ENCODE measurements around the gene CHTOP.

Gene CHTOP

DNA sequence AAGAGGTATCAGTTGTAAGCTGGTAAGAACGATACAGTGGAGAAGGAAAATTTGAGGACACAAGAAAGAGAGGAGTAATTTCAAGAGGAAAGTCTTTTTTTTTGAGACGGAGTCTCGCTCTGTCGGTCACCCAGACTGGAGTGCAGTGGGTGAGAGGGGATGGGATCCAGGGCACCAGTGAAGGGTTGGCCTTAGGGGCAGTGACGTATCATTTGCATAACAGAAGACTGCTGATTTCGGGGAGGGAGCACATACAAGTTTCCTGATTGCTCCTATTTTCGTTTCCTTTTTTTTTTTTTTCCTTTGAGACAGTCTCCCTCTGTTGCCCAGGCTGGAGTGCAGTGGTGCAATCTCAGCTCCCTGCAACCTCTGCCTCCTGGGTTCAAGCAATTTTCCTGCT is 10.8 kb upstream of the CHTOP start:
- Histone ChIP-seq H2AFZ (ENCODE audit: low read depth) (no peak overlapping the region), H3K9ac (no peak overlapping the region), H3K4me2 (no peak overlapping the region), H3K4me3 (IDR thresholded peaks at IDR 0.05; ENCODE audit: insufficient read depth, low read depth, low read length) (no peak overlapping the region), H4K20me1 (ENCODE audit: insufficient read depth) (no peaks in the 10 kb centered on the region), H3K4me1 (ENCODE audit: low read depth, poor library complexity, severe bottlenecking) (no peaks in the 10 kb centered on the region), H3K36me3 (ENCODE audit: insufficient read depth) (no peaks in the 10 kb centered on the region), H3K79me2 (ENCODE audit: insufficient read depth, low read depth) (no peaks in the 10 kb centered on the region), H3K27me3 (ENCODE audit: insufficient read depth, low read depth) (no peaks in the 10 kb centered on the region), H3K27ac (no peak overlapping the region)
- TF ChIP-seq, protein P1, sequence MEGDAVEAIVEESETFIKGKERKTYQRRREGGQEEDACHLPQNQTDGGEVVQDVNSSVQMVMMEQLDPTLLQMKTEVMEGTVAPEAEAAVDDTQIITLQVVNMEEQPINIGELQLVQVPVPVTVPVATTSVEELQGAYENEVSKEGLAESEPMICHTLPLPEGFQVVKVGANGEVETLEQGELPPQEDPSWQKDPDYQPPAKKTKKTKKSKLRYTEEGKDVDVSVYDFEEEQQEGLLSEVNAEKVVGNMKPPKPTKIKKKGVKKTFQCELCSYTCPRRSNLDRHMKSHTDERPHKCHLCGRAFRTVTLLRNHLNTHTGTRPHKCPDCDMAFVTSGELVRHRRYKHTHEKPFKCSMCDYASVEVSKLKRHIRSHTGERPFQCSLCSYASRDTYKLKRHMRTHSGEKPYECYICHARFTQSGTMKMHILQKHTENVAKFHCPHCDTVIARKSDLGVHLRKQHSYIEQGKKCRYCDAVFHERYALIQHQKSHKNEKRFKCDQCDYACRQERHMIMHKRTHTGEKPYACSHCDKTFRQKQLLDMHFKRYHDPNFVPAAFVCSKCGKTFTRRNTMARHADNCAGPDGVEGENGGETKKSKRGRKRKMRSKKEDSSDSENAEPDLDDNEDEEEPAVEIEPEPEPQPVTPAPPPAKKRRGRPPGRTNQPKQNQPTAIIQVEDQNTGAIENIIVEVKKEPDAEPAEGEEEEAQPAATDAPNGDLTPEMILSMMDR (conservative IDR thresholded peaks at IDR 0.05; ENCODE audit: low read depth, low read length) = no peak

DNA sequence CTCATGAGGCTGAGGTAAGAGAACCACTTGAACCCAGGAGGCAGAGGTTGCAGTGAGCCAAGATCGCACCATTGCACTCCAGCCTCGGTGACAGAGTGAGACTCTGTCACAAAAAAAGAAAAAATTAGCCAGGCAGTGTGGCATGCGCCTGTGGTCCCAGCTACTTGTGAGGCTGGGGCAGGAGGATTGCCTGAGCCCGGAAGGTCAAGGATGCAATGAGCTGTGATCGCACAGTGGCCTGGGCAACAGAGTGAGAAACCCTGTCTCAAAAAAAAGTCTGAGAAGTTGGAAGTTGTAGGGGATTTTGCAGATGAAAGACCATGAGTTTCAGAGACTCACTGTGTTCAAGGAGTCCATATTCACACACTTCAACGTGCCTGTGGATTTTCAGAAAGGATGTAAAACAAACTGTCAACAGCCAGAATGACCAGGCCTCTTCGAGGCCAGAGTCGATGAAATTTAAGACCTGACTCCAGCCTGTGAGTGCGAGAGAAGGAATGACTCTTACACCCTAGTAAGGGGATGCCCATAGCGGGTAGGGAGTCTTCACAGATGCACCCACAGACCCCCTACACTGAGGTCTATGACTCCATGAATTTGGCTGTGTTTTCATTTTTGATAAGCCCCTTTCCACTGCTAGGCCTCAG is 8.8 kb upstream of the CHTOP start:
- Histone ChIP-seq H4K20me1 (ENCODE audit: insufficient read depth) (no peaks in the 10 kb centered on the region), H3K79me2 (ENCODE audit: insufficient read depth, low read depth) (no peaks in the 10 kb centered on the region), H3K4me3 (IDR thresholded peaks at IDR 0.05; ENCODE audit: insufficient read depth, low read depth, low read length) (no peak overlapping the region), H3K36me3 (ENCODE audit: insufficient read depth) (no peaks in the 10 kb centered on the region), H3K4me2 (no peak overlapping the region), H3K4me1 (ENCODE audit: low read depth, poor library complexity, severe bottlenecking) (no peaks in the 10 kb centered on the region), H3K27ac (no peak overlapping the region), H2AFZ (ENCODE audit: low read depth) (no peak overlapping the region), H3K27me3 (ENCODE audit: insufficient read depth, low read depth) (no peaks in the 10 kb centered on the region), H3K9ac (no peak overlapping the region)
- TF ChIP-seq, protein P1 (conservative IDR thresholded peaks at IDR 0.05; ENCODE audit: low read depth, low read length) = no peak

DNA sequence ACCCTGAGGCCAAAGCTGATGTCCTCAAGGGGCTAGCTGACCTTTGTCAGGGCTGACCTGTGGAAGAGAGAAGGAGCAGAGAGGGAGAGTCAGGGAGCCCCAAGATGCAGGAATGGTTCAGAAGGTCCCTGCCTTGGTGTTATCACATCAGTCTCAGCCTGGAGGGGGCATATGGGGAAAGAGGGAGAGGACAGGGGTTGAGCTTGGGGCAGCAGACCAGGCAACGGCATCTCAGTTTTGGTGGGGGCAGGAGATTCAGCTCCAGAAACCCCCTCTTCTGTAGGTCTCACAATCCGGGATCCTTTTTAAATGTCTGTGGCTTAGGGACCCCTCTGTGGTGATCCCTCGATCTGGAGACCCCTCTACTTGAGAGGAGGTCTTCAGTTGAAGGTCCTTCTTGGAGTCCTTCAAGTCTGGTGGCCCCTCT is 7.4 kb upstream of the CHTOP start:
- Histone ChIP-seq H3K4me2 (no peak overlapping the region), H3K4me1 (ENCODE audit: low read depth, poor library complexity, severe bottlenecking) (no peaks in the 10 kb centered on the region), H3K36me3 (ENCODE audit: insufficient read depth) (no peaks in the 10 kb centered on the region), H3K79me2 (ENCODE audit: insufficient read depth, low read depth) (no peaks in the 10 kb centered on the region), H4K20me1 (ENCODE audit: insufficient read depth) (no peaks in the 10 kb centered on the region), H3K9ac (no peak overlapping the region), H2AFZ (ENCODE audit: low read depth) (no peak overlapping the region), H3K27me3 (ENCODE audit: insufficient read depth, low read depth) (no peaks in the 10 kb centered on the region), H3K4me3 (IDR thresholded peaks at IDR 0.05; ENCODE audit: insufficient read depth, low read depth, low read length) (no peak overlapping the region), H3K27ac (no peak overlapping the region)
- TF ChIP-seq, protein P1 (conservative IDR thresholded peaks at IDR 0.05; ENCODE audit: low read depth, low read length) = no peak

DNA sequence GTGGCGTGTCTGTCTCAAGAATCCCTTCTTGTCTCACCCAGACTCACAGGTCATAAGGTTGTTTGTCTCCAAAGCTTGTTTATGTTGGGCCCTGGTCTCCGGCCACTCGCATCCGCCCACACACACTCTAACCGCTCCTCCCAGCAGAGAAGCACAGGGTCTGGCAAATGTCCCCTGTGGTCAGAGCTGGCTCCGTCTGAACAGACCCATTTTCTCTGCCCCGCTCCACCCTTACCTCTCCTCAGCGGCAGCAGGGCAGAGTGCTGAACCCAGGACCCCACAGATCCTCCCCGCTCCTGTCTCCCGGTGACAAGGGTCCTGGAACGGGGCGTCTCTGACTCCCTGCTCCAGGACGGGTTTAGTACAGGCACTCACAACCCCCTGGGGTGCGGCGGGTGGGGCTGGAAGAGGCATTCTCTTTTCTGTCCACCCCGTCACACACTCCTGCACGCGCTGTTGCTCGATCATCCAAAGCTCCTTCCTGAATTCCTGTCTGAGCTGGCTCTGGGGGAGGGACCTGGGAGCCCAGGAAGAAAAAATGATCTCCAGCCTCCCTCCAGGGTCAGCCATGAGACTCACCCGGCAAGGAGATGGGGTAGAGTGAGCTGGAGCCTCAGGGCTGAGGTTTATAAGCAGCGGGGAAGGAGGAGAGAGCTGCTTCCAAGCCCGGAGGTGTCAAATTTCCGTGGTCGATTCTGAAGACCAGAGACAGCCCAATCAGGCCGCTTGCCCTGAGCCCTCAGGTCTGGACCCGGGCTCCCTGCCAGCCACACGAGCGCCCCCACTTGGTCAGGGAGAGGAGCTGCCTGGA is 6.8 kb upstream of the CHTOP start, which contains the start of gene S100A13:
Gene S100A13, minus strand, starts transcription at position 602 of the 811 bp plus-strand sequence. CDS start 1,033 bp downstream, outside the sequence.
- H4K20me1 ChIP-seq (ENCODE audit: insufficient read depth) = no peaks in the 10 kb centered on the region
- TF ChIP-seq, protein P1 (conservative IDR thresholded peaks at IDR 0.05; ENCODE audit: low read depth, low read length) = peak; percentile 57; the same call in 1 of the 2 replicates
- H3K27me3 ChIP-seq (ENCODE audit: insufficient read depth, low read depth) = no peaks in the 10 kb centered on the region
- H3K9ac ChIP-seq = no peak within 1 kb of the TSS
- H3K36me3 ChIP-seq (ENCODE audit: insufficient read depth) = no peaks in the 10 kb centered on the region
- no peak within 1 kb of the TSS for H3K27ac ChIP-seq
- no peak within 1 kb of the TSS for H3K4me2 ChIP-seq
- H2AFZ ChIP-seq (ENCODE audit: low read depth) = no peak within 1 kb of the TSS
- no peak within 1 kb of the TSS for H3K4me3 ChIP-seq (IDR thresholded peaks at IDR 0.05; ENCODE audit: insufficient read depth, low read depth, low read length)
- no peaks in the 10 kb centered on the region for H3K4me1 ChIP-seq (ENCODE audit: low read depth, poor library complexity, severe bottlenecking)
- H3K79me2 ChIP-seq (ENCODE audit: insufficient read depth, low read depth) = no peaks in the 10 kb centered on the region

Measured in KMS-11 (cell line).